Measurements from ENCODE around the gene LCN15. TPM values are rescaled to one million over a fixed set of nuclear protein-coding genes. Genes with fewer than 3 reads are reported as not detected.

LCN15 gene
- 14.0 TPM for polyA plus RNA-seq
- long read RNA-seq, donor 1 = 0 reads
- long read RNA-seq, donor 2, partial matches to known transcripts = 0 of 3 reads
- long read RNA-seq, donor 2, other reads (novel, unspliced or antisense) = 0 of 3 reads
- long read RNA-seq, donor 3 = 0 reads
- long read RNA-seq, donor 4, partial matches to known transcripts = 0 of 3 reads
- long read RNA-seq, donor 4, other reads (novel, unspliced or antisense) = 0 of 3 reads
- long read RNA-seq, donor 5, transcript LCN15-201 (7 exons, 762 nt) = major isoform, 11 of 11 reads
- long read RNA-seq, donor 5, partial matches to known transcripts = 0 of 11 reads
- long read RNA-seq, donor 5, other reads (novel, unspliced or antisense) = 0 of 11 reads
- long read RNA-seq, donor 6, transcript LCN15-201 (7 exons, 762 nt) = major isoform, 8 of 18 reads
- long read RNA-seq, donor 6, partial matches to known transcripts = 9 of 18 reads
- long read RNA-seq, donor 6, other reads (novel, unspliced or antisense) = 0 of 18 reads
- long read RNA-seq, donor 7, transcript LCN15-202 (6 exons, 2,885 nt) = minor isoform, 9 of 579 reads
- long read RNA-seq, donor 7, transcript LCN15-201 (7 exons, 762 nt) = major isoform, 165 of 579 reads
- long read RNA-seq, donor 7, partial matches to known transcripts = 308 of 579 reads
- long read RNA-seq, donor 7, other reads (novel, unspliced or antisense) = 97 of 579 reads
- long read RNA-seq, donor 8, transcript LCN15-201 (7 exons, 762 nt) = major isoform, 7 of 7 reads
- long read RNA-seq, donor 8, partial matches to known transcripts = 0 of 7 reads
- long read RNA-seq, donor 8, other reads (novel, unspliced or antisense) = 0 of 7 reads
- long read RNA-seq, donor 9, partial matches to known transcripts = 0 of 3 reads
- long read RNA-seq, donor 9, other reads (novel, unspliced or antisense) = 0 of 3 reads
- long read RNA-seq, donor 10, transcript LCN15-201 (7 exons, 762 nt) = major isoform, 7 of 7 reads
- long read RNA-seq, donor 10, partial matches to known transcripts = 0 of 7 reads
- long read RNA-seq, donor 10, other reads (novel, unspliced or antisense) = 0 of 7 reads
- long read RNA-seq, donor 11, partial matches to known transcripts = 0 of 3 reads
- long read RNA-seq, donor 11, other reads (novel, unspliced or antisense) = 0 of 3 reads

DNA sequence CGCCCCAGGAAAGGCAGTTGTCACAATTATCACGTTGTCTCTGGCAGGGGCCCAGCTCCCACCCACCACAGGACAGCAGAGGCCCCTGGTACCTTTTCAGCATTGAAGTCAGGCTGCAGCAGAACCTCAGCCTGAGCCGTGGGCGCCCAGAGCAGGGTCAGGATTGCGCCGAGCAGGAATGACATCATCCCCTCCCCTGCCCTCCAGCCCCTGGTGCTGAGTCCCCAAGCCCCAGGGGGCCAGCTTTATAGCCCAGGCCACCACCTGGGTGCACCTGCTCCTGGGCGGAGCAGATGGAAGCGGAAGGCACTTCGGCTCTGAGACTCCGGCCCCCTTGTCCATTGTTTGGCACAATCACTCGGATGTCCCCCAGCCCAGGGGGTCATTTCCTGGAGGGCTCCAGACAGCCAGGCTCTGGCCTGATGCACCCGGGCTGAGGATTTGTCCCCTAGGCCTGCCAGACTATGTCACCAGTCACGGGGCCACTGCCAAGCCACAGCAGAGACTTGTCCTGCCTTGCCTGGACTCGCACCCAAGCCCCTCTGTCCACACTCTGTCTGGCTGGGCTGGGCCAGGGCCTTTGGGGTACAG lies at the start of gene LCN15:
TSS of gene LCN15 (minus strand) at position 218 of the 591 bp plus-strand sequence. CDS start at position 188, 30 bp downstream.
- Histone ChIP-seq H3K4me3 (ENCODE audit: low read length) (no peak within 1 kb of the TSS), H3K36me3 (ENCODE audit: control insufficient read depth, insufficient read depth, low read length) (no peaks in the 10 kb centered on the region), H3K9me3 (ENCODE audit: control insufficient read depth, low read depth, low read length) (peaks cover 2% of the 10 kb centered on the region), H3K4me1 (ENCODE audit: control insufficient read depth, insufficient read depth, low read length) (peaks cover 9% of the 10 kb centered on the region), H3K27ac (ENCODE audit: low read length) (no peak within 1 kb of the TSS), H3K27me3 (ENCODE audit: control insufficient read depth, insufficient read depth, low read length) (peaks cover 2% of the 10 kb centered on the region)
- peak in 1 of 2 donors; percentile 60 for DNase-seq
- WGBS (ENCODE audit: insufficient coverage, low lambda C conversion rate) = no CpG with 5 or more reads among the region's 14 CpGs

GRCh38 chr9:136808806-136809158 lies 44.5 kb upstream of the LCN15 start:
- peaks cover 2% of the 10 kb centered on the region for H3K9me3 ChIP-seq (ENCODE audit: control insufficient read depth, low read depth, low read length)
- WGBS (ENCODE audit: insufficient coverage, low lambda C conversion rate) = 0% methylated on average over 1 of the region's 14 CpGs
- H3K27ac ChIP-seq (ENCODE audit: low read length) = peak overlapping the region; percentile 83
- H3K27me3 ChIP-seq (ENCODE audit: control insufficient read depth, insufficient read depth, low read length) = no peaks in the 10 kb centered on the region
- peaks cover 40% of the 10 kb centered on the region for H3K36me3 ChIP-seq (ENCODE audit: control insufficient read depth, insufficient read depth, low read length)
- peak overlapping the region; percentile 50 for H3K4me3 ChIP-seq (ENCODE audit: low read length)
- no peak for DNase-seq
- peaks cover 27% of the 10 kb centered on the region for H3K4me1 ChIP-seq (ENCODE audit: control insufficient read depth, insufficient read depth, low read length)

DNA sequence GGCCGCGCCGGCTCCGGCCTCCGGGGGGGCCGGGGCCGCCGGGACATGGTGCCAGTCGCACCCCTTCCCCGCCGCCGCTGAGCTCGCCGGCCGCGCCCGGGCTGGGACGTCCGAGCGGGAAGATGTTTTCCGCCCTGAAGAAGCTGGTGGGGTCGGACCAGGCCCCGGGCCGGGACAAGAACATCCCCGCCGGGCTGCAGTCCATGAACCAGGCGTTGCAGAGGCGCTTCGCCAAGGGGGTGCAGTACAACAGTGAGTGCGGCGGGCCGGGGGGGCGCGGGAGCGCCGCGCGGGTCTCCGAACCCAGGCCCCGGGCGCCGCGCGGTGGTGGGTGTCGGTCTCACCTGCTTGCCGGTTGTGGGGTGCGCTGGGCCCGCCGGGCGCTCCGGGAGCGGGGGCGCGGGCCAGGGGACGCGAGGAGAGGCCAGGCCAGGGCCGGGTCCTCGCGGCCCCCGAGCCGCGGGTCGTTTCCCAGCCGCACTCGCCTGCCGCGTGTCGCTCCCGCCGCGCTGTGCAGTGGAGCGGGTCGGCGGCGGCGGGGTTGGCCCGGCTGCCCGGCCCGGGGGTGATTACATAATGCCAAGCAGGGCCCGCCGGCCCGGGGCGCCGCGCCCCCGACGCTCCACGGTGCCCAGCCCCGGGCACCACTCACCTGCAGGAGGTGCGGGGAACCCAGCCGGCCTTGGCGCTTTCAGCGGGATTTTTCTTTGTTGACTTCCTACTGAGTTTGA lies 43.9 kb upstream of the LCN15 start:
- Histone ChIP-seq H3K27ac (ENCODE audit: low read length) (peak overlapping the region; percentile 83), H3K27me3 (ENCODE audit: control insufficient read depth, insufficient read depth, low read length) (no peaks in the 10 kb centered on the region), H3K4me1 (ENCODE audit: control insufficient read depth, insufficient read depth, low read length) (peaks cover 27% of the 10 kb centered on the region), H3K36me3 (ENCODE audit: control insufficient read depth, insufficient read depth, low read length) (peaks cover 38% of the 10 kb centered on the region), H3K4me3 (ENCODE audit: low read length) (peak overlapping the region; percentile 76), H3K9me3 (ENCODE audit: control insufficient read depth, low read depth, low read length) (peaks cover 2% of the 10 kb centered on the region)
- WGBS (ENCODE audit: insufficient coverage, low lambda C conversion rate) = no CpG with 5 or more reads among the region's 93 CpGs
- DNase-seq = peak in 1 of 2 donors; percentile 46

- Histone ChIP-seq H3K27ac (ENCODE audit: low read length) (peak within 1 kb of the TSS; percentile 83), H3K4me3 (ENCODE audit: low read length) (peak within 1 kb of the TSS; percentile 79), H3K9me3 (ENCODE audit: control insufficient read depth, low read depth, low read length) (peaks cover 2% of the 10 kb centered on the region), H3K4me1 (ENCODE audit: control insufficient read depth, insufficient read depth, low read length) (peaks cover 27% of the 10 kb centered on the region), H3K36me3 (ENCODE audit: control insufficient read depth, insufficient read depth, low read length) (peaks cover 30% of the 10 kb centered on the region), H3K27me3 (ENCODE audit: control insufficient read depth, insufficient read depth, low read length) (no peaks in the 10 kb centered on the region)
- peak; percentile 77 to 88 for DNase-seq
- no CpG with 5 or more reads among the region's 96 CpGs for WGBS (ENCODE audit: insufficient coverage, low lambda C conversion rate)
Observed at GRCh38 chr9:136807281-136808074, 43.2 kb upstream of the LCN15 start, which contains the start of gene RABL6. TSS of gene RABL6 (plus strand) at chr9:136807948. CDS start at chr9:136808197, 249 bp downstream.

GRCh38 chr9:136806631-136807201 lies 42.4 kb upstream of the LCN15 start:
- DNase-seq = no peak
- Histone ChIP-seq H3K9me3 (ENCODE audit: control insufficient read depth, low read depth, low read length) (peaks cover 2% of the 10 kb centered on the region), H3K27ac (ENCODE audit: low read length) (peak overlapping the region; percentile 81), H3K27me3 (ENCODE audit: control insufficient read depth, insufficient read depth, low read length) (peaks cover 2% of the 10 kb centered on the region), H3K36me3 (ENCODE audit: control insufficient read depth, insufficient read depth, low read length) (peaks cover 29% of the 10 kb centered on the region), H3K4me3 (ENCODE audit: low read length) (peak overlapping the region; percentile 79), H3K4me1 (ENCODE audit: control insufficient read depth, insufficient read depth, low read length) (peaks cover 27% of the 10 kb centered on the region)
- no CpG with 5 or more reads among the region's 25 CpGs for WGBS (ENCODE audit: insufficient coverage, low lambda C conversion rate)

- peaks cover 2% of the 10 kb centered on the region for H3K27me3 ChIP-seq (ENCODE audit: control insufficient read depth, insufficient read depth, low read length)
- peaks cover 30% of the 10 kb centered on the region for H3K4me1 ChIP-seq (ENCODE audit: control insufficient read depth, insufficient read depth, low read length)
- peaks cover 23% of the 10 kb centered on the region for H3K36me3 ChIP-seq (ENCODE audit: control insufficient read depth, insufficient read depth, low read length)
- H3K4me3 ChIP-seq (ENCODE audit: low read length) = no peak overlapping the region
- no CpG with 5 or more reads among the region's 10 CpGs for WGBS (ENCODE audit: insufficient coverage, low lambda C conversion rate)
- no peak overlapping the region for H3K27ac ChIP-seq (ENCODE audit: low read length)
- H3K9me3 ChIP-seq (ENCODE audit: control insufficient read depth, low read depth, low read length) = peaks cover 2% of the 10 kb centered on the region
- no peak for DNase-seq
Observed at GRCh38 chr9:136806067-136806466, 41.7 kb upstream of the LCN15 start.

- Histone ChIP-seq H3K4me3 (ENCODE audit: low read length) (no peak overlapping the region), H3K27ac (ENCODE audit: low read length) (no peak overlapping the region)
- WGBS (ENCODE audit: insufficient coverage, low lambda C conversion rate) = no CpG with 5 or more reads among the region's 12 CpGs
Observed at GRCh38 chr9:136805207-136805740, 41.0 kb upstream of the LCN15 start.

GRCh38 chr9:136804509-136805206 lies 40.3 kb upstream of the LCN15 start:
- 80% methylated on average over 1 of the region's 20 CpGs for WGBS (ENCODE audit: insufficient coverage, low lambda C conversion rate)
- no peak for DNase-seq
- Histone ChIP-seq H3K4me1 (ENCODE audit: control insufficient read depth, insufficient read depth, low read length) (peaks cover 27% of the 10 kb centered on the region), H3K36me3 (ENCODE audit: control insufficient read depth, insufficient read depth, low read length) (peaks cover 16% of the 10 kb centered on the region), H3K4me3 (ENCODE audit: low read length) (no peak overlapping the region), H3K27me3 (ENCODE audit: control insufficient read depth, insufficient read depth, low read length) (peaks cover 10% of the 10 kb centered on the region), H3K27ac (ENCODE audit: low read length) (no peak overlapping the region), H3K9me3 (ENCODE audit: control insufficient read depth, low read depth, low read length) (peaks cover 5% of the 10 kb centered on the region)

More at GRCh38 chr9:136805207-136805740, 41.0 kb upstream of the LCN15 start:
- H3K9me3 ChIP-seq (ENCODE audit: control insufficient read depth, low read depth, low read length) = peaks cover 2% of the 10 kb centered on the region
- peaks cover 6% of the 10 kb centered on the region for H3K27me3 ChIP-seq (ENCODE audit: control insufficient read depth, insufficient read depth, low read length)
- no peak for DNase-seq
- H3K36me3 ChIP-seq (ENCODE audit: control insufficient read depth, insufficient read depth, low read length) = peaks cover 21% of the 10 kb centered on the region
- H3K4me1 ChIP-seq (ENCODE audit: control insufficient read depth, insufficient read depth, low read length) = peaks cover 30% of the 10 kb centered on the region

Data from large intestine (tissue), 12 donors.